ENCODE results near the gene CACNA1C.

GRCh38 chr12:2064071-2064507 lies 11.3 kb downstream of the CACNA1C start:
- TF ChIP-seq CTCF (IDR thresholded peaks at IDR 0.05) (no peak), POLR2A (IDR thresholded peaks at IDR 0.05) (no peak)
